Epithelial cell of esophagus (primary cell): Measurements from ENCODE around the gene HCRT.
A peak's percentile ranks its signal among the peaks of the same experiment; 100 is the strongest.

Experiments
- DNase-seq: peaks from one replicate; pipeline ENCODE4 v3.0.0; 2010; ENCODE audit warnings: low read depth
- H3K4me3 ChIP-seq: 2 replicates; pipeline ENCODE4 v1.5.1; 2011; ENCODE audit warnings: mild to moderate bottlenecking, low read length, control low read depth
- TF ChIP-seq, protein P1 (sequence below): IDR thresholded peaks from 2 replicates; pipeline ENCODE4 v1.5.1; 2011; ENCODE audit warnings: low read depth, mild to moderate bottlenecking, low read length, control low read depth, inconsistent platforms; ENCODE audit not compliant: insufficient read depth; ENCODE audit errors: missing control alignments

The HCRT gene

GRCh38 chr17:42166196-42166763 is 19.0 kb downstream of the HCRT start:
- no peak for DNase-seq
- no peak overlapping the region for H3K4me3 ChIP-seq
- TF ChIP-seq, protein P1, sequence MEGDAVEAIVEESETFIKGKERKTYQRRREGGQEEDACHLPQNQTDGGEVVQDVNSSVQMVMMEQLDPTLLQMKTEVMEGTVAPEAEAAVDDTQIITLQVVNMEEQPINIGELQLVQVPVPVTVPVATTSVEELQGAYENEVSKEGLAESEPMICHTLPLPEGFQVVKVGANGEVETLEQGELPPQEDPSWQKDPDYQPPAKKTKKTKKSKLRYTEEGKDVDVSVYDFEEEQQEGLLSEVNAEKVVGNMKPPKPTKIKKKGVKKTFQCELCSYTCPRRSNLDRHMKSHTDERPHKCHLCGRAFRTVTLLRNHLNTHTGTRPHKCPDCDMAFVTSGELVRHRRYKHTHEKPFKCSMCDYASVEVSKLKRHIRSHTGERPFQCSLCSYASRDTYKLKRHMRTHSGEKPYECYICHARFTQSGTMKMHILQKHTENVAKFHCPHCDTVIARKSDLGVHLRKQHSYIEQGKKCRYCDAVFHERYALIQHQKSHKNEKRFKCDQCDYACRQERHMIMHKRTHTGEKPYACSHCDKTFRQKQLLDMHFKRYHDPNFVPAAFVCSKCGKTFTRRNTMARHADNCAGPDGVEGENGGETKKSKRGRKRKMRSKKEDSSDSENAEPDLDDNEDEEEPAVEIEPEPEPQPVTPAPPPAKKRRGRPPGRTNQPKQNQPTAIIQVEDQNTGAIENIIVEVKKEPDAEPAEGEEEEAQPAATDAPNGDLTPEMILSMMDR: no peak

- H3K4me3 ChIP-seq: no peak overlapping the region
- TF ChIP-seq, protein P1: no peak
- no peak for DNase-seq
Measured at GRCh38 chr17:42165751-42166150, 19.5 kb downstream of the HCRT start.

DNA sequence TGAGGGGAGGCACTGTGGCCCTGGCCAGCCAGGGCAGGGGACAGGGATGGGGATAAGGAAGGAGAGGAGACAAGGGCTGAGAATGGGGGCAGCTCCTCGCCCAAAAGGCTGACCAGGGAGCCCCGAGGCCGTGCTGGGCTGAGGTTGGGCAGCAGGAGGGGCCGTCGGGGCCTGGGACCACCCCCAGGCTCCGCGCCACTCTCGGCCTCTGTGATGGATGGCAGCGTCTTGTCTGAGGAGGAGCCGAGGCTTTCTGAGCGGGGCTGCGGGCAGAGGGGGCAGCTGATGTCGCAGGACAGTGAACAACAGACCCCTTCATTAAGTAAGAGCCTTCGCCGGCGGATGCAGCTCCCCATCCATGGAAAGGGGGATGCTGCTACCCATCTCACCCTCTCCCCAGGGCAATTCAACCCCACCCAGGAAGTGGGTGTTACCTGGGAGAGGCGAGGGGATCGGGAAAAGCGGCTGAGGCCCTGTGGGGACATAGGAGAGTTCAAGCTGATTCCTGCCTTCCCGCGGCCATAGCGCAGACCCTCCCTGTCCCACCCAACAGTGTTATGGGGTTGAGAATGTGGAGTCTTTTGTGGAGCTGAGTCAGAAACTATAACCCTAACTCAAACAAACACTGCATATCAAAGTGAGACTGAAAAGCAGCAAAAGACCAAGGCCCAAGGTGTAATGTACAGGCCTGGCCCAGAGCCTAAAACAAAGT is 21.4 kb downstream of the HCRT start:
- DNase-seq: no peak
- H3K4me3 ChIP-seq: no peak overlapping the region

DNA sequence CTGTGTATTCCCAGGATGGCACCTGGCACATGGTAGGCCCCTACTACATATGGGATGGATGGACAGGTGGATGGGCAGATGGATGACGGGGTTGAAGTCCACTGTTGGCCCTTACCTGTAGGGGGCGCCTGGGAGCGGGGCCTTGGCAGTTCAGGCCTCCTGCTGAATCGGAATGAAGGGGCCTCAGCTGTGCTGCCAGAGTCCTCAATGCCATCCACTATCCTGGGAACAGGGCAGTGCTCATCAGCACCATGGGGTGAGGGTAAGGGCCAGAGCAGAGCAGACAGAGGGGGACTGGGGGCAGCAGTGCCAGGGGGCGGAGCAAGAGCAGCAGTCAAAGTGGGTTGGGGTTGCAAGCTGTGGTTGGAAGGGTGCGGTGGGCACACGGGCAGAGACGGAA is 22.1 kb downstream of the HCRT start:
- TF ChIP-seq, protein P1: peak; percentile 20
- DNase-seq: no peak
- no peak overlapping the region for H3K4me3 ChIP-seq

More for the DNA sequence above, 21.4 kb downstream of the HCRT start:
- TF ChIP-seq, protein P1: no peak

- no peak overlapping the region for H3K4me3 ChIP-seq
- TF ChIP-seq, protein P1: no peak
- DNase-seq: no peak
Measured at GRCh38 chr17:42160531-42160910, 24.7 kb downstream of the HCRT start.

DNA sequence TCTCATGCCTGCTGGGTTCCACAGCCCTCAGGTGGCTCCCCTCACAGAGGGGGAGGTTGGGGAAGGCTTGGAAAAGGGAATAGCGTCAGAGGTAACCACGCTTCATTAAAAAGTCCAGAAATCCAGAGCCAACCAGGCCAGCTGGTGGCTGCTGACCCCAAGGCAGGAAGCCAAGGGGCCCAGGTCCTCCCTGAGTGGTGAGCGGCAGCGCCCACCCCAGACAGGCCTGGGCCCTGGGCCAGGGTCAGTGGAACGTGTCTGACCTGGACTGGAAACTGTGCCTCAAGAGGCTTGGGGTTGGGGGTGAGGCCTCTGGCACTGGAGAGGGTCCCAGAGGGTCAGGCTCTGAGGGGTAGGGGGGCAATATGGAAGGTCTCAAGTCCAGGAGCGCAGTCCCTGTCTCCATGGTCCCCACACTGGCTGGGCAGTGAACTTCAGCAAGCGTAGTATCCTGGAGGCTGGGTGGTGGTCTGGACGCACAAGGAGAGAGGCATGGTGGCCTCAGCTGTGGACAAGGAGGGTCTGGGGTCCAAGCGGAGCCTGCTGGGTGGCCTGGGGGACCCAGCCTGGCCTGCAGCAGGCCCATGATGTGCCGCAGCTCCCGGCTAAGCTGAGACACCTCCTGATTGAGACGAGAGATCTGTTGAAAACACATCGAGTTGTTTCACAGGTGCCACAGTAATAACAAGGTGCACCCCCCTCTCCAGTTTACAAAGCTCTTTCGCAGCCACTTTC is 25.3 kb downstream of the HCRT start:
- TF ChIP-seq, protein P1: no peak
- DNase-seq: no peak
- H3K4me3 ChIP-seq: no peak overlapping the region
